GM18951 (cell line): ENCODE data around the gene ROS1.

ENCODE experiments used
- POLR2A ChIP-seq: IDR thresholded peaks from 4 replicates; pipeline ENCODE4 v1.6.1; 2011; ENCODE audit warnings: mild to moderate bottlenecking; ENCODE audit not compliant: insufficient read length, insufficient read depth; ENCODE audit errors: extremely low read depth
- in situ Hi-C: fragments of 300-500 bp; cut with MboI; formaldehyde crosslinking; loops from one replicate; pipeline ENCODE4 v1.12.0; 2022; ENCODE audit warnings: low sequenced_read_pairs, mixed read lengths, inconsistent platforms; ENCODE audit not compliant: unreplicated experiment

The ROS1 gene

DNA sequence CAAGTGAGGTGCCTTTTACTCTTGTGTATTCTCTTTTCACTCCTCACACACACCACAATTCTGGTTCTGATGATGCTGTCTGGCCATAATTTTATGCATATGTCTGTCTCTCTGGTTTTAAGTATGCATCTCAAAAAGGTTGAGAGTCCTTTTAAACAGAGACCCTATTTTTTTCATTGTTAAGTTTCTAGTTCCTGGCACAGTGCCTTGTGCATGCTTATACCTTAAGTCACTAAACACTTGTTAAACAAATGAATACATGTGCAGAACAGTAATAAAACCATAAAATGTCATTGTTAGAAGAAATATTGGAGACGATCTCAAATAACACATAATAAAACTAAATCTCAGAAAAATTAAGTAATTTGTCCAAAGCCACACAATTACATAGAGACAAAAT is 7.9 kb downstream of the ROS1 start:
- in situ Hi-C loops = no loop called here
- no peak for TF ChIP-seq POLR2A

DNA sequence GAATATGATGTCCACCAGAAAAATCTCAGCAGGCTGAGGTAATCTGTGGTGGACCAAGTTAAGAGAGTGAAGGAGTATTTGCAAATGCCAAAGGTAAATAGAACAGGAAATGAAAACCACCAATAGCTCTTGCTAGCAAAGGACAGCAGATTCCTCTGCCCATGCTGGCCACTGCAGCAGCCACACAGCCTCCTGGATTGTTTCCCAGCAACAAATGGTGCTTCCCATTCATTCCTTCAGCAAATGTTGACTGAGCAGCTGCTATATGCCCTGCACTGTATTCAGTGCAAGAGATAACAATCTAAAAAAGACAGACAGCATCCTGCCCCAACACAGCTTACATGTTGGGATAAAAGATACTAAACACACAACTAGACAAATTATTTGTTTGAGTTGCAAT is 11.0 kb downstream of the ROS1 start:
- TF ChIP-seq POLR2A = no peak
- in situ Hi-C loops = no loop called here

- no peak for TF ChIP-seq POLR2A
- in situ Hi-C loops = no loop called here
Observed at GRCh38 chr6:117411474-117411873, 14.3 kb downstream of the ROS1 start.

DNA sequence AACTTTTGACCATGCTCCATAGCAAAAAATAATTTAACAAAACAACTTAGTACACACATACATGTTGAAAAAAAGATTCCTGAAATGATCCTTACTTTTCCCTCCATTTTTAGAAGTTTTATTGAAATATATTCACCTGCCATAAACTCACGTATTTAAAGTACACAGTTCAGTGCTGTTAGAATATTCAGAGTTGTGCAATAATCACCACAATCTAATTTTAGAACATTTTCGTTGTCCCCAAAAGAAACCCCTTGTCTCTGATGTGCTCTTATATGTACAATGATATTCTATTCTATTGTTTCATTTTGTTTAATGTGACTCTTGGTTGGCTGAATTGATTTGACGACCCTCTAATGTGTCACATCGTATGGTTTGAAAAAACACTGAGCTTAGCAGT is 15.9 kb downstream of the ROS1 start:
- in situ Hi-C loops = no loop called here
- no peak for TF ChIP-seq POLR2A

- no peak for TF ChIP-seq POLR2A
- in situ Hi-C loops = no loop called here
Observed at GRCh38 chr6:117409420-117409819, 16.3 kb downstream of the ROS1 start.

DNA sequence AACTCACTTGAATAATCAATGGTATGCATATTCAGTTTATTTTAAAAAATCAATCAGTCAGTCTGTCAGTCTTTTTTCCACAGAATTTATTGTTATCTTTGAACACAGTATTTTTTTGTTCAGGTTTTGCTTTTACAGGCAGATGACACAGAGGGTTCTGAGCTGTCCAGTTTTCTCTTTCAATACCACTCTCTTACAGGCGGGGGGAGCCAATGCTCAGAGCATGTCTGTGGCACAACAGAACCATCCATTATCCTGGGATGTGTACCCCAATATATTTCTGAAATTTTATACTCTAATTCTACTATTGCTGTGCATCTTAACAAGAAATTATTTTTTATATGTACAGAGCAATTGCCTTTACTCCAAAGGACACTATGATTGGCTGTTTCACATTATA is 21.2 kb downstream of the ROS1 start:
- in situ Hi-C loops = no loop called here
- TF ChIP-seq POLR2A = no peak

DNA sequence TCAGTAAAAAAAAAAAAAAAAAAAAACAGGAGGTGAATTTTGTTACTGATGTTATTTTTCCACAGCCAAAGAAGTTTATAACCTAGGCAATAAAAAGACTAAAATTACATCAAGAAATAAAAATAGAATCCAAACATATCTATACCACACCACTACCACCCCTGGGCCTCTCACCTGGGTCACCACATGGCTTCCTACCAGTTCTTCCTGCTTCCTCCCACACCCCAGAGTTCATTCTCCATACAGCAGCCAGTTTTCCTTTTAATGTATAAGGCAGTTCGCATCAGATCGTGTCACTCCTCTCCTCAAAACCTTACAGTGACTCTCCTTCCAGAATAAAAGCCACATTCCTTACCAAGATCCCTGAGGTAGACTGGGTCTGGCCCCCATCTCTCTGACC is 23.9 kb downstream of the ROS1 start:
- no peak for TF ChIP-seq POLR2A
- in situ Hi-C loops = no loop called here

GRCh38 chr6:117399924-117400323 is 25.8 kb downstream of the ROS1 start:
- TF ChIP-seq POLR2A = no peak
- in situ Hi-C loops = no loop called here

DNA sequence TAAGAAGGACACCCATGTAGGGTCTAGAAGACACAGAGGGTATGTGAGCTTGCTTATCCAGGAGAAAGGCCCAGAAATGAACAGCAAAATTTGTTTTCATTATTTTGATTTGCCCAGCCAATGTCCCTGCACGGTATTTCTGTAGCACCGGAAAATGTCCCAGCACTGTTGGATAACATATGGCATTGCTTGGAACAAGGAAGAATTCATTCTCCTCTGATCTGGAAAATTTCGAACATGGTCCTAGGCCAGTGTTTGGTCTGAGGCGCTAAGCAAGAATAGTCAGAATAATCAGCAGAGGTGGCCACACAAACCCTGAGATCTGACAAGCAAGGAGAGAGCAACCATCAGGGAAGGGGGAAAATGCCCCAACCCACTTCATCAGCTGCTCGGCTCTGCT is 26.6 kb downstream of the ROS1 start:
- no peak for TF ChIP-seq POLR2A
- in situ Hi-C loops = no loop called here

- in situ Hi-C loops = no loop called here
- no peak for TF ChIP-seq POLR2A
Observed at GRCh38 chr6:117397536-117398227, 28.1 kb downstream of the ROS1 start.

DNA sequence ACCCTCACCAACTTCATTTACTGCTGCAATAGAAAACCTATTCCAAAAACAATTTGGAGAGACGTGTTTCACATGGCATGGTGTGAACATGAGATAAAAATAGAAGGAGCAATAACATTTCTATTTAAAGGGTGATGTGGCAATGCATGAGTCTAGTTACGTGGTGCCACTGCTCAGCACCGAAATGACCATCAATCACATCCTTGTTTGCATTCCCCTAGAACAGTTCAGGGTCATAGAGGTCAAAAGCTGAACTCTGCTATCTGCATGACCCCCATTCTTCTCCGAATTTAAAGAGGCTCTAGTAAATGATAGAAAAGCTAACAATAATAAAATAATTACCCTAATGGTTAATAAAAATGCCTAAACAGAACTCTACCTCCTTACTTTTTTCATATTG is 29.5 kb downstream of the ROS1 start:
- no peak for TF ChIP-seq POLR2A
- in situ Hi-C loops = no loop called here

DNA sequence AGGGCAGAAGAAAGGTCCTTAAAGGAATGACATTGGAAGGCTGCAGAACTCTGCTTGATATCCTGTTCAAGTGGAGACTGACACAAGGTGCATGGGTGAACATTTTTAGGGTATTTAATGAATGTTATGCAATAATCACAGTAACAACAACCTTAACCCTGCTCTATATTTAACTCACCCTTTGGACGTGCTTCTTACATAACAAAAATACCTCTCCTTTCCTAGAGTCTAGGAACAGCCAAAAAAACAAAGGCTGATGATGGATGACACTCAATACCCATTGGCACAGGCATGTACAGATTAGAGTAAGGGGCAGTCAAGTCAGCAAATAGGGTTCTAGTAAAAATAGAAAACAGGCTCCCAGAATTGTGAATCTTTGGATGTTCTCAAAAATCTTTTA is 30.6 kb downstream of the ROS1 start:
- no peak for TF ChIP-seq POLR2A

DNA sequence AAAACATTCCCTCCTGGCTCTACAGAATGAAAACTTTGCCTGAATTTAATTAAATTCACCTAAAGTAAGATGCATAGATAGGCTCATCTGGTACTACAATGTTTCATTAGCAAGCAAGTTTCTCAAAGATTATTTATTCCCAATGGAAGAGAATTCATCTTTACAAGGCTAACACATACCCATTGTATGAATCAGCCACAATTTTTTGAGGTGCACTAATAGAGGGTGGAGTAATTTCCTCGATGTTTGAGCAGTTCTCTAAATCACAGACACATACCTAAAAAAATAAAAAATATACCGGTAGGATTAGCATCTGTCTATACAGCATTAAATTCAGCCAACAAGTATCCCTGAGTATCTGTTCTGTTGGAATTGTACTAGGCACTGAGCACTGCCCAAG is 32.7 kb downstream of the ROS1 start:
- TF ChIP-seq POLR2A = no peak
- in situ Hi-C loops = no loop called here

More for the DNA sequence above, 30.6 kb downstream of the ROS1 start:
- in situ Hi-C loops = no loop called here

DNA sequence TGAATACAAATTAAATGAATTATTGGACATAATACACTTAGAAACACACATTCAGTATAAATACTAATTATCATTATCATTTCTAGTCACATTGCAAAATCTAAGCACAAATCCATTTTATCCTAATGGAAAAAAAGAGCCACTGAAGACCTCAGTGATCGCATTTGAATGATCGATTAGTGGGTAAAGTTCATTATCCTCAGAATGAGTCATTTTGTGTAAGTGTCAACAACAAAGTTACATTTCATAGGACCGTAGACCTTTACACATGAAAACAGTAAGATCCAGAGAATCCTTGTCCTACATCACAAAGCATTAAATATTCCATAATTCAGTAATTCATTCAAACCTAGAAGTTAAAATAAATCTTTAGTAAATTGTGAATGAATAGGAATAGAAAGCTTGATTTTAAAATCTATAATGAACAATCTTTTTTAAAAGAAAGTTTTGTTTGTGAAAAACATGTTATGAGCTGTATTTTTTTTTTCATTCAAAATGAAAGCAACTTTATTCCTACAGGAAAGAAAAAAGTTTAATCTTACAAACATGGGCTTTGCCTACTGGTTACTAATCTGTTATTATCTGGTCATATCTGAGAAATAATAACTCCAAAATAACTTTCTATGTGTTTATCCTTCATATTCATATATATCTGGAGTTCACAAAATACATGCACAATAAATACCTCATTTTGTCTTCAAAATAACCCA is 33.7 kb downstream of the ROS1 start:
- in situ Hi-C loops = no loop called here
- no peak for TF ChIP-seq POLR2A
